KMS-11 (cell line): Measurements from ENCODE around the gene LTB4R.

Source experiments
- H2AFZ ChIP-seq: fragments of 200-600 bp; sonication (generic); 2 replicates; pipeline ENCODE4 v1.6.1; 2016; ENCODE audit warnings: antibody characterized with exemption, mixed run types, low read depth
- H3K27ac ChIP-seq: fragments of 200-600 bp; sonication (generic); 2 replicates; pipeline ENCODE4 v1.6.1; 2016; ENCODE audit warnings: mild to moderate bottlenecking, mixed run types
- H3K27me3 ChIP-seq: fragments of 200-600 bp; sonication (generic); 2 replicates; pipeline ENCODE4 v1.6.1; 2017; ENCODE audit warnings: mild to moderate bottlenecking, low read depth, mixed run types, moderate library complexity; ENCODE audit not compliant: insufficient read depth
- H3K36me3 ChIP-seq: fragments of 200-600 bp; sonication (generic); 2 replicates; pipeline ENCODE4 v1.6.1; 2017; ENCODE audit warnings: mild to moderate bottlenecking, mixed run types; ENCODE audit not compliant: insufficient read depth
- H3K4me1 ChIP-seq: fragments of 200-600 bp; sonication (generic); 2 replicates; pipeline ENCODE4 v1.6.1; 2016; ENCODE audit warnings: mild to moderate bottlenecking, low read depth, mixed run types; ENCODE audit not compliant: poor library complexity, severe bottlenecking
- H3K4me2 ChIP-seq: fragments of 200-600 bp; sonication (generic); 2 replicates; pipeline ENCODE4 v1.7.0; 2016; ENCODE audit warnings: mild to moderate bottlenecking, mixed run types
- H3K4me3 ChIP-seq: fragments of 200-600 bp; sonication (generic); IDR thresholded peaks from 2 replicates; pipeline ENCODE4 v1.6.1; 2017; ENCODE audit warnings: low read depth, low read length, mixed read lengths; ENCODE audit not compliant: insufficient read depth
- H3K79me2 ChIP-seq: fragments of 200-600 bp; sonication (generic); 2 replicates; pipeline ENCODE4 v1.6.1; 2016; ENCODE audit warnings: low read depth, mixed run types; ENCODE audit not compliant: insufficient read depth
- H3K9ac ChIP-seq: fragments of 200-600 bp; sonication (generic); 2 replicates; pipeline ENCODE4 v1.6.1; 2016; ENCODE audit warnings: mild to moderate bottlenecking, mixed run types
- H4K20me1 ChIP-seq: fragments of 200-600 bp; sonication (generic); 2 replicates; pipeline ENCODE4 v1.6.1; 2016; ENCODE audit warnings: mild to moderate bottlenecking, mixed run types; ENCODE audit not compliant: insufficient read depth
- CTCF ChIP-seq: fragments of 200-600 bp; sonication (generic); conservative IDR thresholded peaks from 2 replicates; pipeline ENCODE4 v1.6.1; 2017; ENCODE audit warnings: low read depth, mild to moderate bottlenecking, antibody characterized with exemption, low read length, moderate library complexity, mixed read lengths

LTB4R gene

GRCh38 chr14:24343795-24344660 is 32.7 kb downstream of the LTB4R start:
- no peak overlapping the region for H3K4me3 ChIP-seq
- H3K4me1 ChIP-seq, result no peaks in the 10 kb centered on the region
- no peaks in the 10 kb centered on the region for H3K27me3 ChIP-seq
- no peak overlapping the region for H2AFZ ChIP-seq
- no peak overlapping the region for H3K27ac ChIP-seq
- no peaks in the 10 kb centered on the region for H3K79me2 ChIP-seq
- no peaks in the 10 kb centered on the region for H4K20me1 ChIP-seq
- no peak overlapping the region for H3K9ac ChIP-seq
- no peaks in the 10 kb centered on the region for H3K36me3 ChIP-seq
- H3K4me2 ChIP-seq, result no peak overlapping the region
- no peak for TF ChIP-seq CTCF

- no peak for TF ChIP-seq CTCF
- H3K27me3 ChIP-seq, result no peaks in the 10 kb centered on the region
- no peak overlapping the region for H3K4me3 ChIP-seq
- no peak overlapping the region for H3K27ac ChIP-seq
- no peak overlapping the region for H2AFZ ChIP-seq
- H3K4me1 ChIP-seq, result no peaks in the 10 kb centered on the region
- no peak overlapping the region for H3K4me2 ChIP-seq
- H3K9ac ChIP-seq, result no peak overlapping the region
- H3K36me3 ChIP-seq, result no peaks in the 10 kb centered on the region
- H4K20me1 ChIP-seq, result no peaks in the 10 kb centered on the region
- H3K79me2 ChIP-seq, result no peaks in the 10 kb centered on the region
Measured at GRCh38 chr14:24347134-24347533, 35.8 kb downstream of the LTB4R start.

GRCh38 chr14:24348186-24348585 is 36.9 kb downstream of the LTB4R start:
- H3K4me1 ChIP-seq, result no peaks in the 10 kb centered on the region
- H3K27ac ChIP-seq, result no peak overlapping the region
- no peak overlapping the region for H3K9ac ChIP-seq
- no peaks in the 10 kb centered on the region for H4K20me1 ChIP-seq
- no peak overlapping the region for H3K4me3 ChIP-seq
- H3K4me2 ChIP-seq, result no peak overlapping the region
- no peaks in the 10 kb centered on the region for H3K36me3 ChIP-seq
- H3K27me3 ChIP-seq, result no peaks in the 10 kb centered on the region
- H2AFZ ChIP-seq, result no peak overlapping the region
- TF ChIP-seq CTCF, result no peak
- H3K79me2 ChIP-seq, result no peaks in the 10 kb centered on the region

- TF ChIP-seq CTCF, result no peak
- H3K9ac ChIP-seq, result no peak overlapping the region
- no peaks in the 10 kb centered on the region for H3K4me1 ChIP-seq
- no peaks in the 10 kb centered on the region for H4K20me1 ChIP-seq
- H3K79me2 ChIP-seq, result no peaks in the 10 kb centered on the region
- H2AFZ ChIP-seq, result no peak overlapping the region
- H3K27ac ChIP-seq, result no peak overlapping the region
- H3K4me3 ChIP-seq, result no peak overlapping the region
- H3K27me3 ChIP-seq, result no peaks in the 10 kb centered on the region
- no peaks in the 10 kb centered on the region for H3K36me3 ChIP-seq
- no peak overlapping the region for H3K4me2 ChIP-seq
Measured at GRCh38 chr14:24349742-24350141, 38.4 kb downstream of the LTB4R start.
